Tibial artery (tissue), 4 donors: ENCODE results near the gene APRT.
A peak's percentile ranks its signal among the peaks of the same experiment; 100 is the strongest.

Experiments
- DNase-seq, 2 donors: peaks; one replicate each; pipeline ENCODE4 v3.0.0-alpha.2; 2019
- H3K27ac ChIP-seq, 2 donors: fragments of 200-600 bp; sonication (generic) in 1 of 2; 1 replicate in 1 of 2; 2 replicates in 1 of 2; pipeline ENCODE4 v1.5.1; 2018 to 2019; ENCODE audit warnings: mild to moderate bottlenecking in 1 of 2
- H3K27me3 ChIP-seq, 2 donors: fragments of 200-600 bp; sonication (generic) in 1 of 2; one replicate each; pipeline versions ENCODE4 v1.5.1 to v1.6.0; 2016 to 2019
- H3K36me3 ChIP-seq, 3 donors: fragments of 200-600 bp; sonication (generic) in 2 of 3; one replicate each; pipeline ENCODE4 v1.5.1; 2016 to 2019; ENCODE audit warnings: mild to moderate bottlenecking in 2 of 3
- H3K4me1 ChIP-seq, 4 donors: fragments of 200-600 bp; sonication (generic) in 2 of 4; 1 replicate in 3 of 4; 2 replicates in 1 of 4; pipeline ENCODE4 v1.5.1; 2016 to 2019
- H3K4me3 ChIP-seq, 2 donors: fragments of 200-600 bp; sonication (generic) in 1 of 2; 1 replicate in 1 of 2; 2 replicates in 1 of 2; pipeline ENCODE4 v1.5.1; 2018 to 2019; ENCODE audit warnings: mild to moderate bottlenecking in 2 of 2
- H3K9me3 ChIP-seq, 3 donors: fragments of 200-600 bp; sonication (generic) in 1 of 3; one replicate each; pipeline ENCODE4 v1.5.1; 2016 to 2019
- intact Hi-C: fragments of 100-400 bp; cut with DNase I; formaldehyde crosslinking; loops from one replicate; pipeline ENCODE4 v1.15.0; 2023; ENCODE audit warnings: low total_unique reads
- TF ChIP-seq, protein P1 (sequence below), 2 experiments: fragments of 200-600 bp in 1 of 2; fragments of 450-650 bp in 1 of 2; IDR thresholded peaks; one replicate each; pipeline ENCODE4 v1.5.1; 2017 to 2019; ENCODE audit warnings: antibody characterized with exemption in 2 of 2, mild to moderate bottlenecking in 1 of 2, moderate library complexity in 1 of 2

APRT gene

DNA sequence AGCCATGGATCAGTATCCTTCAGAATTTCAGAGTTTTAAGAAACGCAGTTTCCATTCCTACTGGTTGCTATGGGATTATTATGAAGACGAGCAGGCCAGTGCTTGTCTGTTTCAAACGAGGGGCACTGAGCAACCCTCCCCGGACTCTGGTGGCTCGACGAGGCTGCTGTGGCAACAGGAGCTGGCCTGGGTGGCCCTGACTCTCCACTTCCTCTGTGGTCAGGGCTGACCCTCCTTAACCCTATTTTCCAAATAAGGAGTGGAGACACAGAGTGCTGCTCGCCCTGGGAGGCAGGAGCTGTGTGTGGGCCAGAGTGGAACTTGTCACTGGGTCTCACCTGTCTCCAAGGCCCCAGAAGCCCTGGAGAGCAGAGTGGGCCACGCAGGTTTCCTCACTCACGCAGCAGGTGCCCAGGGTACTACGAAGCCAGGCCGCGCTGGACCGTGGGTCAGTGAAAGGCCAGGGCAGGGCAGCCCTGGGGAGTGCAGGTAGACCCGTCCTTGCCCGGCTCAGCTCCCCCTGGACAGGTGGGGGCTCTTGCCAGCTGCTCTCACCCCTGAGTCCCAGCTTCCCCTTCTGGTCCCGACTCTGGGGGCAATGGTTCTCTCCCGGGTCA lies 41.7 kb upstream of the APRT start:
- Histone ChIP-seq H3K36me3 (peaks cover 0 to 36% (median 11%) of the 10 kb centered on the region in 3 donors), H3K27ac (no peak overlapping the region), H3K4me3 (no peak overlapping the region), H3K9me3 (no peaks in the 10 kb centered on the region), H3K27me3 (no peaks in the 10 kb centered on the region), H3K4me1 (peaks cover 0 to 29% (median 17%) of the 10 kb centered on the region in 4 donors)
- peak in 1 of 2 donors; percentile 49 for DNase-seq
- intact Hi-C loops, result no loop called here
- TF ChIP-seq, protein P1, sequence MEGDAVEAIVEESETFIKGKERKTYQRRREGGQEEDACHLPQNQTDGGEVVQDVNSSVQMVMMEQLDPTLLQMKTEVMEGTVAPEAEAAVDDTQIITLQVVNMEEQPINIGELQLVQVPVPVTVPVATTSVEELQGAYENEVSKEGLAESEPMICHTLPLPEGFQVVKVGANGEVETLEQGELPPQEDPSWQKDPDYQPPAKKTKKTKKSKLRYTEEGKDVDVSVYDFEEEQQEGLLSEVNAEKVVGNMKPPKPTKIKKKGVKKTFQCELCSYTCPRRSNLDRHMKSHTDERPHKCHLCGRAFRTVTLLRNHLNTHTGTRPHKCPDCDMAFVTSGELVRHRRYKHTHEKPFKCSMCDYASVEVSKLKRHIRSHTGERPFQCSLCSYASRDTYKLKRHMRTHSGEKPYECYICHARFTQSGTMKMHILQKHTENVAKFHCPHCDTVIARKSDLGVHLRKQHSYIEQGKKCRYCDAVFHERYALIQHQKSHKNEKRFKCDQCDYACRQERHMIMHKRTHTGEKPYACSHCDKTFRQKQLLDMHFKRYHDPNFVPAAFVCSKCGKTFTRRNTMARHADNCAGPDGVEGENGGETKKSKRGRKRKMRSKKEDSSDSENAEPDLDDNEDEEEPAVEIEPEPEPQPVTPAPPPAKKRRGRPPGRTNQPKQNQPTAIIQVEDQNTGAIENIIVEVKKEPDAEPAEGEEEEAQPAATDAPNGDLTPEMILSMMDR (IDR thresholded peaks at IDR 0.05), result no peak

DNA sequence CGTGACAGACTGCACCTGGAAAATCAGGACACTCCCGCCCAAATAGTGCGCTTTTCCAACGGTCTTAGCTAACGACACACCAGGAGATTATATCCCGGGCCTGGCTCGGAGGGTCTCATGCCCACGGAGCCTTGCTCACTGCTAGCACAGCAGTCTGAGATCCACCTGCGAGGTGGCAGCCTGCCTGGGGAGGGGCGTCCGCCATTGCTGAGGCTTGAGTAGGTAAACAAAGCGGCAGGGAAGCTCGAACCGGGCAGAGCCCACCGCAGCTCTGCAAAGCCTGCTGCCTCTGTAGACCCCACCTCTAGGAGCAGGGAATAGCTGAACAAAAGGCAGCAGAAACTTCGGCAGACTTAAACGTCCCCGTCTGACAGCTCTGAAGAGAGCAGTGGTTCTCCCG lies 39.9 kb upstream of the APRT start:
- no peak for DNase-seq
- intact Hi-C loops, result no loop called here
- Histone ChIP-seq H3K9me3 (no peaks in the 10 kb centered on the region), H3K4me1 (peaks cover 0 to 21% (median 8%) of the 10 kb centered on the region in 4 donors), H3K27me3 (no peaks in the 10 kb centered on the region), H3K27ac (no peak overlapping the region), H3K4me3 (no peak overlapping the region), H3K36me3 (peaks cover 0 to 48% (median 11%) of the 10 kb centered on the region in 3 donors)
- TF ChIP-seq, protein P1 (IDR thresholded peaks at IDR 0.05), result no peak

DNA sequence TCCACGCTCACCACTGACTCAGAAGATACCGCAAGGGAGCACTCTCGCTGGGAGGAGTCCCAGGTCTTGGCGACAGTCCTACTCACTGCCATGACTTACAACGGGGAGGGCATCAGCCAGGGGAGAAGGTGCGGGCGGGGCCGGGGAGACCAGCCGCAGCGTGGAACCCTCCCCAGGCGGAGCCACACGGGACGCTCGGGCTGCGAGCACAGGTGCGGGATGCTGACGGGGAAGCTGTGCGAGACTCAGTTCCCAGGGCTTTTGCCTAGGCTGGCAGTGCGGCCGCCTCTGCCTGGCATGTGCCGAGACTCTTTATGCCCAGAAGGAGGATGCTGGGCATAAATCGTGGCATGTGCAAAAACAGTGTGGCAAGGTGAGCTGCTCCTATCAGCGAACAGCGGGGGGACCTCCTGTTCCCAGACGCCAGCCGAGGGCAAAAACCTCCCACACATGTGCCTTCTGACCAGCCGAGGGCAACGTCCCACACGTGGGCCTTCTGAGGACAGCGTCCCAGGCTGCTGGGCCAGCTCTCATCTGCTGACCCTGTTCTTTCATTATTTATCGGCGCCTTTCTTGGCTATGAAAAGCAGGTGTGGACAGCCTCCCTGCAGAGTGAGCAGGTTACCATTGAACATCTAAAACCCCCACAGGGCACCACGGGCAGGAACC lies 38.9 kb upstream of the APRT start:
- H3K4me1 ChIP-seq, result peaks cover 0 to 12% (median 2%) of the 10 kb centered on the region in 4 donors
- TF ChIP-seq, protein P1 (IDR thresholded peaks at IDR 0.05), result no peak
- DNase-seq, result no peak
- H3K36me3 ChIP-seq, result peaks cover 0 to 48% (median 11%) of the 10 kb centered on the region in 3 donors
- H3K9me3 ChIP-seq, result no peaks in the 10 kb centered on the region
- intact Hi-C loops, result no loop called here
- no peaks in the 10 kb centered on the region for H3K27me3 ChIP-seq
- no peak overlapping the region for H3K27ac ChIP-seq
- H3K4me3 ChIP-seq, result no peak overlapping the region

DNA sequence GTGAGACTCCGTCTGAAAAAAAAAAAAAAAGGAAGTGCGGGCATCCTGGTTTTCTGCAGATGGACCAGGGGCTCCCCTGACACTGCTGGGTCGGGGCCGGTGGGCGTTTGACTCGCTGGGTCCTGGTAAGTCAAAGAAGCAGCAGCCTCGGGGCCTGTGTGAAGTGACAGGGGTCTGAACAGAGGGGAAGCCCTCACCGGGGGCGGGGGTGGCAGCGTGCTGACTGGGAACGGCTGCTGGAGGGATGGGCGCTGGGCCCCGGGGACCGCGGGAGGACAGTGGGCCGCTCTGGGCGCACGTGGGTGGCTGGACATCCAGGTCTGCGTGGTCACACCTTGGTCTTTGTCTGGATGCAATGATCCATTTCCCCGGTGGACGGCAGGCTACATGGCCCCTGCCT lies 36.8 kb upstream of the APRT start:
- TF ChIP-seq, protein P1 (IDR thresholded peaks at IDR 0.05), result no peak
- no peak overlapping the region for H3K27ac ChIP-seq
- intact Hi-C loops, result no loop called here
- H3K9me3 ChIP-seq, result no peaks in the 10 kb centered on the region
- no peaks in the 10 kb centered on the region for H3K4me1 ChIP-seq
- no peak for DNase-seq
- H3K36me3 ChIP-seq, result peaks cover 0 to 45% (median 11%) of the 10 kb centered on the region in 3 donors
- H3K4me3 ChIP-seq, result no peak overlapping the region
- no peaks in the 10 kb centered on the region for H3K27me3 ChIP-seq

DNA sequence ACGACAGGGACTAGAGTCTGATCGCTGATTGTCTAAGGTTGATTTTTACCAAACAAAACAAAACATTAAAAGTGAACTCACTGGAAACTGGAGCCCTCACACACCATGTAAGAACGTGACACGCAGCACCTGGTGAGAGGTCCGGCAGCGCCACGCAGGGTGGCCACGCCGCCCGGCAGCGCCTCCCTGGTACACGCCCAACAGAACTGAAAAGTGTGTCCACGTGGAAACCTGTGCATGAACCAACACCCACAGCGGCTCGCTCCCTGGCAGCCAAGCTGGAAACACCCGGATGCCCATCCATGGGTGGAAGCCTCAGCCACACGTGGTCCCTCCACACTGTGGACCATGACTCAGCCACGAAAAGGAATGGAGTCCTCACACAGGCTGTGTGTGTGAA lies 35.9 kb upstream of the APRT start:
- Histone ChIP-seq H3K4me3 (no peak overlapping the region), H3K36me3 (peaks cover 0 to 54% (median 16%) of the 10 kb centered on the region in 3 donors), H3K4me1 (no peaks in the 10 kb centered on the region), H3K27me3 (no peaks in the 10 kb centered on the region), H3K9me3 (no peaks in the 10 kb centered on the region), H3K27ac (no peak overlapping the region)
- DNase-seq, result no peak
- intact Hi-C loops, result no loop called here
- TF ChIP-seq, protein P1 (IDR thresholded peaks at IDR 0.05), result no peak
